Fibroblast of gingiva (primary cell): ENCODE measurements around the gene SLC25A4.

ENCODE experiments used
- DNase-seq: peaks from one replicate; pipeline ENCODE4 v3.0.0-alpha.2; 2011; ENCODE audit warnings: low read depth

The SLC25A4 gene

GRCh38 chr4:185120631-185120946 lies 22.5 kb upstream of the SLC25A4 start:
- DNase-seq: no peak

DNA sequence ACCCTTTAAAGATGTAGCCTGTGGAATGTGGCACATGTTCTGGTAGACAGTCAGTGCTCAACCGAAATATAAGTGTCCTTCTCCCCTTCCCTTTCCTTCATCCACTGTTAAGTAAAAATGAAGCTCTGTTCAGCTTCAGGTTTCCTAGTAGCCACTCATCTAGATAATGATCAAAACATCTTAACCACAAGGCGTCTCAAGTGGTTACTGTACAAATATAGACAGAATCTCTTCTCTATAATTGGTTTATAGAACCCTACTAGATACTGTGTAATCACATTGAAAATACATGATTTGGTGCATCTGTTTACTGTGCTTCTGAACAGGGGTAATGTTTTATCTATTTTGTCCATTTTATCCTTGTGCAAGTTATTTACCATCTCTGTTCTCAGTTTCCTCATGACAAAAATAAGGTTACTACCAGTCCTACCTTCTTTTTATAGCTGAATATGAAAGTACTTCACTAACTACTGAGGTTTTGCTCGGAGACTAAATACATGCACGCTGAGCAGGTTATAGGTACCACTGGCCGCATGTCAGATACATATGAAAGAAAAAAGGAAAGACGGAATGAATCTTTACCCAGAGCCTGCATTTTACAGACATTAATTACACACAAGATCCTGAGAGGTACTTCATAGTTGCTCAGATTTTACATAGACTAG lies 20.3 kb upstream of the SLC25A4 start:
- DNase-seq: no peak

DNA sequence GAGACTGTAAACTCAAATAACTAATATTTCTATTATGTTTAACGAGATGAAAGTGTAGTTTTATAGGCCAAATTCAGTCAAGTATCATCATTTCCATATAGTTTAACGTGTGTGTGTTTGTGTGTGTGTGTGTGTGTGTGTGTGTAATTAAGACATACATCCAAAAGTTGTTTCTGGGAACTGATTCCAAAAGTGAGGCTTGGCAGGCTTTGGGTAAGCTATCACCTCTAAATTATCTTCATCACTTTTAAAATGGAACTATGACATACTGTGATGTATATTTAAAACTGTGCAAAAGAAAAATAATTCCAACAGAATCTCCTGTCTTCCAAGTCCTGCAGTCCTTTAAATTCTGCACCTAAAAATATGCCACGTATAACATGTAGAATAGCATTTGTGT lies 19.1 kb upstream of the SLC25A4 start:
- DNase-seq: no peak

DNA sequence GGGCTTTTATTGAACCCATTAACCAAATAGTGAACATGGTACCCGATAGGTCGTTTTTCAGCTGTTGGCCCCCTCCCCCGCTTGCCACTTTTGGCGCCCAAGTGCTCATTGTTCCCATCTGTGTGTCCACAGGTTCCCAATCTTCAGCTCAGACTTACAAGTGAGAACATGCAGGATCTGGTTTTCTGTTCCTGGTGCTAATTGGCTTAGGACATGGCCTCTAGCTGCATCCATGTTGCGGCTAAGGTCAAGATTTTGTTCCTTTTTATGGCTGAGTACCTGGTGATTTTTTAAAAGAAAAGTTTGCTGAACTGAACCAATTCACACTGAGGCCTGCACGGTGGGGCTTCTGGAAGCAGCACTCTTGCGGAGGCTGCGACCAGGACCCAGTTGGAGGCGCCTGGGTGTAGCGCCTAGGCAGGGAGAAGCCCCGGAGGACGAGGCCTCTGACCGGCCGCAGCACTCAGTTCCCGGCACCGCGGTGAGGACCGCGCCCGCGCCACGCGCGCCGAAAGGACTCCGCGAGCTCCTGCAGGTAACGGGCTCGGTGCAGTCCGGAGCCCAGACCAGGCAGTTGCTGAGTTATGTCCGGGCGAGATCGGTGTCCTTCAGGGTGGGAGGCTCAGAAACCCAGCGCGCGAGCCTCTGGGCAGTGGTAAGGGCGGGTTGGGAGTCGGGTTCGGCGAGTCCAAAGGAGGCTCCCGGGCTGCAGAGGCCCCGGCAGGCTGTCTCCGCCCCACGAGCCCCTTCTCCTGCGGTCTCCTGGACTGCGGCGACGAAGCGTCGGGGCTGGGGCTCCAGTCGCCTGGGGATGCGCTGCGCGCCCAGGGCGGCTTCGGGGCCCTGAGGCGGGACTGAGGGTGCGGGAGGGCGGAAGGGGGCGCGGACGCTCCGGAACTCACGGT lies 15.8 kb upstream of the SLC25A4 start:
- DNase-seq: no peak

- no peak for DNase-seq
Measured at GRCh38 chr4:185128272-185129119, 14.6 kb upstream of the SLC25A4 start.

DNA sequence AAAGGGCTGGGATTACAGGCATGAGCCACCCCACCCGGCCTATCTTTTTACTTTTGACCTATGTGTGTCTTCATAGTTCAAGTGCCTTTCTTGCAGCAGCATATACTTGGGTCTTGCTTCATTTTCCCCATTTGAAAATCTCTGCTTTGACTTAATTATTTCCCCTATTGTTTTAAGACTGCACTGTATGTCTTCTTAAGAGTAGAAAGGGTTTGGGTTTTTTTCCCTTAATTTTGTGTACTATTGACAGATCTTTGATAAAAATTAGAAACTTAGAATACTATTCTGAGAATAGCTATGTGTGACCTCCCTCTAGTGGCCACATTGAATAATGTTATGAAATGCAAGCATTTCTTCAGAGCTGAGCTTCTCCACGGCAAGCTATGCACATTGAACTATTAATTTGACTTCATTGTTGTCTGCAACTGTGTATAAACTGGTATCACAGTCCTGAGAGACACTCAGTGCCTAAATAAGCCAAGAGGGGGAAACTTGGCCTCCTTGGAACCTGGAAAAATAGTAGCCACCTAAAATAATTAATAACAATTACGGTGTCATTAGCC lies 8.7 kb upstream of the SLC25A4 start:
- DNase-seq: peak; percentile 43

- DNase-seq: no peak
Measured at GRCh38 chr4:185137233-185137925, 5.7 kb upstream of the SLC25A4 start.

GRCh38 chr4:185138161-185138560 lies 4.9 kb upstream of the SLC25A4 start:
- no peak for DNase-seq

- DNase-seq: peak; percentile 27
Measured at GRCh38 chr4:185139736-185140135, 3.3 kb upstream of the SLC25A4 start.

DNA sequence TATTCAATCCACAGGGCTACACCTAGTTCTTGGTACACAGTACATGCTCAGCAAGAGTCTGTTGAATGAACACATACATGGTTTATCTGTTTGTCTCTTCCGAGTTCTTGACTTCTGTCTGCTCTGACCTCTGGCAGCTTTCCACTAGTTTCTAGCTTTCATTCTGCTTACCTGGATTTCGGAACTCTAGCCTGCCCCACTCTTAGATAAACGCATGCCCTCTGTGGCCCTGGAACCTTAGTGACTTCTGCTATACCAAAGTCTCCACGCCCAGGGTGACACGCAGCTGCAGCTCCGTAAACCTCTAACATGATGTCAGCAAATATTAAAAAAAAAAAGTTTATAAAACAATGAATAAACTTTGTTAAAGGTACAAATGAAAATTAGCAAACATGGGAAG lies 1.3 kb upstream of the SLC25A4 start:
- DNase-seq: no peak

DNA sequence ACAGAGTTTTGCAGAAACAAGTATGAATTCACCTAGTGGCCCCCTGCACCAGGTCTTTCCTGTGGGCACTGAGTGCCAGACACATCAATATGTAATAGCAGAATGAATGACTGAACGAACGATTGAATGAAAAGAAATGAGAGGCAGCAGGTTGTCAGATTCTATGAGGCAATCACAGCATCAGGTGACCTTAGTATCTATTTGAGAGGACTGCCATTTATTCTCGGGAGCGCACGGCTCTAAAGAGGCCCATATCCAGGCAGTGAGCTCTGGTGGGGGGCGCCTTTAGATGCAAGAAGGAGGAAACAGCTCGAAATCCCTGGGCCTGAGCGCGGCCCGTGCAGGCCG lies 528 bp upstream of the SLC25A4 start:
- no peak for DNase-seq

DNA sequence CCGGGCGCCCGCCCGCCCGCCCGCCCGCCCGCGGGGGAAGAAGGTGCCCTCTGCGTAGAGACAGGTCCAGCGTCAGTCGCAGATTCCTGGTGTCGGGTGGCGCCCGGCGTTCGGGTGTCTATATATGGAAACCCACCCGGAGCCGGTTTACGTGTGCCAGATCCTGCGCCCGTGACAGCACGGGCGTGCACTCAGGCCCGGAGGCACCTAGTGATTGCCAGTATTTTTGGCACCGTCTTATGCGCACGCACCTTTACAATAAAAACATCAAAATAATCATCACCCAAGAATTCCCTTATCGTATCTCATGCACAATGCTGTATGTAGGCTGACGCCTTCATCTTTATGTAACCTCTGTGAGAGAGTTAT lies 519 bp downstream of the SLC25A4 start:
- no peak for DNase-seq

DNA sequence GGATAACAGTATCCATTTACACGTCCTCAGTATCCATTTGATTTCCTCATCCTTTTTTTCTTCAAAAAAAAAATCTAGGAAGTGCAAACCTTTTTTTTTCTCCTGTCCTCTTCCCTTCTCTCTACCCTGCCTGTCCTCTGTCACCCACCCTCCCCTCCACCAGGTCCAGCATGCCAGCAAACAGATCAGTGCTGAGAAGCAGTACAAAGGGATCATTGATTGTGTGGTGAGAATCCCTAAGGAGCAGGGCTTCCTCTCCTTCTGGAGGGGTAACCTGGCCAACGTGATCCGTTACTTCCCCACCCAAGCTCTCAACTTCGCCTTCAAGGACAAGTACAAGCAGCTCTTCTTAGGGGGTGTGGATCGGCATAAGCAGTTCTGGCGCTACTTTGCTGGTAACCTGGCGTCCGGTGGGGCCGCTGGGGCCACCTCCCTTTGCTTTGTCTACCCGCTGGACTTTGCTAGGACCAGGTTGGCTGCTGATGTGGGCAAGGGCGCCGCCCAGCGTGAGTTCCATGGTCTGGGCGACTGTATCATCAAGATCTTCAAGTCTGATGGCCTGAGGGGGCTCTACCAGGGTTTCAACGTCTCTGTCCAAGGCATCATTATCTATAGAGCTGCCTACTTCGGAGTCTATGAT lies 1.7 kb downstream of the SLC25A4 start:
- DNase-seq: no peak

DNA sequence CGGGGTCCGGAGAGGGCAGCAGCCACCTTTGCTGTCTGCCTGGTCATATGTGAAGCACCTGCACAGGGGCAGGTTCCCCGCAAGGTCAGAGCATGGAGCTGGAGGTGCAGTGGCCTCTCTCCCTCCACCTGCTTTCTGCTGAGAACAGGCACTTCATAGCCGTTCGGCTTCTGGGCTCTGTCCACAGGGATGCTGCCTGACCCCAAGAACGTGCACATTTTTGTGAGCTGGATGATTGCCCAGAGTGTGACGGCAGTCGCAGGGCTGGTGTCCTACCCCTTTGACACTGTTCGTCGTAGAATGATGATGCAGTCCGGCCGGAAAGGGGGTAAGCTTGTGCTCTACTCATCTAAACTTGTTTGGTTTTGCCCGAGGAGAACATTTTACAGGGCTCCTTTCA lies 2.5 kb downstream of the SLC25A4 start:
- DNase-seq: no peak

DNA sequence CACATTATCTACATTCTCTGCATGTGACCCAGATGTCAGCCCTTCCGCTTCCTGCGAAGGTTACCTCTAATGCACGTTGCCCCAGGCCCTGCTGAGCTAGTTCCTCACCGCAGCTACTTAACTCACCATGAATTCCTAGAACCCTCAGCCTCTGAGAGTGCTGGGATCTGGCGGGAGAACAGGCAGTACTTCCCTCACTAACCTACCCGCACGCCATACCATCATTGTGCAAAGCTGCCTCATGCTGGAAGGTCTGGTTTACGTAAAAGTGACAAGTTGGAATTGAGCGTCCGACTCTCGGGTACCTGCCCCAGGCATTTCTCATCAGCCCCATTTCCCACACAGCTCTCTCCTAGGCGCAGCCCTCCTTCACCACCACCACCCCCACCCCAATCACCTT lies 6.3 kb downstream of the SLC25A4 start:
- no peak for DNase-seq

- DNase-seq: no peak
Measured at GRCh38 chr4:185151296-185151695, 8.2 kb downstream of the SLC25A4 start.

DNA sequence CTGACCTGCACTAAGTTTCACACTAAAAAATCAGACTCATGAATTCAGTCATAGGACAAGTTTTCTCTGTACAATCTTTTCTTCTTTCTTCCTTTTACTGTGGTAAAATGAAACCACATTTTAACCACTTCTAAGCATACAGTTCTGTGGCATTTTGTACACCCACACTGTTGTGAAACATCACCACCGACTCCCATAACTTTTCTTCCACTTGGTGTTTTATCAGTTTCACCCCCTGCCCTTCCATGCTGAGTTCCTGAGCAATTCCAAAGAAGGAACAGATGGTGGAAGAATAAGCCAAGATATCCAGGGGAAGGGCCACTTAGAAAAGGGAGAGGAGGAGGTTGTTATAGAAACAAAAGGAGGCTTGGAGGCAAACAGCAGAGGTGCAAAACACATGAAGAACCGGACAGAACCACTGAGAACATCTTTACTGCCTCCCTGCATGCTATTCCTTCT lies 22.6 kb downstream of the SLC25A4 start:
- DNase-seq: peak; percentile 45

- DNase-seq: no peak
Measured at GRCh38 chr4:185167234-185167633, 24.2 kb downstream of the SLC25A4 start.

DNA sequence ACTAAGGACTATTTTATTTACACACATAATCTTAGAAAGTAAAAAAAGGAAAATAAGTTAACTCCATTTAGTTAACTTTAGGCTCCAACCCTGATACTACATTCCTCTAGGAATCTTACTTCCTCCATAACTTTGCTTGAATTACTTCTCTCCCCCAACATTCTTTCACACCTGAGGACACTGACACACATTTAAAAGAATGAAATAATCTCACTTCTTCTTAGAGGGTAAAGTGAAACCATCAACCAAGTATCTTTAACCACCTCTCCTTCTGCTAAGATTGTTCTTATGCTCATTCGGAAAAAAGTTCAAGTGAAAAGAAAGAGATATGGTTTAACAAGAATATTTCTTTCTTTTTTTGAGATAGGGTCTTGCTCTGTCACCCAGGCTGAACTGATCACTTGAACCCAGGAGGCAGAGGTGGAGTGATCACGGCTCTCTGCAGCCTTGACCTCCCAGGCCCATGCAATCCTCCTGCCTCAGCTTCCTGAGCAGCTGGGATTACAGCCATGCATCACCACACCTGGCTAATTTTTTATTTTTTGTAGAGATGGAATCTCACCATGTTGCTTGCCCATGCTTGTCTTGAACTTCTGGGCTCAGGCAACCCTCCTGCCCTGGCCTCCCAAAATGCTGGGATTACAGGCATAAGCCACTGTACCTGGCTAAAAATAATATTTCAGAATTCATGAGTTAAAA lies 28.5 kb downstream of the SLC25A4 start:
- DNase-seq: no peak

GRCh38 chr4:185179488-185179887 lies 36.4 kb downstream of the SLC25A4 start:
- no peak for DNase-seq

DNA sequence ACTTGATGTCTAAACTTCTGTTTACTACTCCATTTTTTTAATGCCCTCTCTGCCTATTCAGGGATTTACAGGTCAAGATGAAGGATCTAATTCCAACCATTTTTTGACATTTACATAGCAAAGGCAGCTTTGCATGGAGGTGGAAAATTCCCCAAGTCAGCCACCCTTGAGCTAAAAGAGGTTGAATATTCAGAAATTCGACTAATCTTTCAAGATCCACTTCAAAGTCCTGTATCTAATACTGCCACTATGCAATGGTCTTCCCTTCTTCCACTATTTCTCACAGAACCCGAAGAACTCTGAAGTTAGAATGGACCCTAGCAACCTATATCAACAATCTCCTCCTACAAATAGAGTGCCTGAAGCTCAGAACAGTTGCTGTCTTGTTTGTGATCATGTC lies 39.2 kb downstream of the SLC25A4 start:
- DNase-seq: no peak
